Loucy (cell line): Measurements from ENCODE around the gene OSBP.

ENCODE experiments used
- H2AFZ ChIP-seq: fragments of 200-600 bp; sonication (generic); 2 replicates; pipeline ENCODE4 v1.6.0; 2016; ENCODE audit warnings: antibody characterized with exemption, mild to moderate bottlenecking, low read length, moderate library complexity
- H3F3A ChIP-seq: fragments of 200-600 bp; 2 replicates; pipeline ENCODE4 v1.6.0; 2016; ENCODE audit warnings: antibody characterized with exemption, low read depth, mild to moderate bottlenecking
- H3K27me3 ChIP-seq: fragments of 200-600 bp; sonication (generic); 2 replicates; pipeline ENCODE4 v1.6.1; 2014; ENCODE audit warnings: low read length, mild to moderate bottlenecking; ENCODE audit not compliant: insufficient read depth, poor library complexity, severe bottlenecking
- H3K36me3 ChIP-seq: fragments of 200-600 bp; sonication (generic); 2 replicates; pipeline ENCODE4 v1.6.1; 2016; ENCODE audit warnings: low read length; ENCODE audit not compliant: insufficient read depth
- H3K4me1 ChIP-seq: fragments of 200-600 bp; sonication (generic); 2 replicates; pipeline ENCODE4 v1.5.1; 2014; ENCODE audit warnings: low read length, mild to moderate bottlenecking; ENCODE audit not compliant: insufficient read depth, poor library complexity, severe bottlenecking
- H3K4me2 ChIP-seq: fragments of 200-600 bp; sonication (generic); 2 replicates; pipeline ENCODE4 v1.6.0; 2014; ENCODE audit warnings: antibody characterized with exemption, low read length, low read depth, mild to moderate bottlenecking; ENCODE audit not compliant: poor library complexity, severe bottlenecking
- H3K4me3 ChIP-seq: fragments of 200-600 bp; sonication (generic); 2 replicates; pipeline ENCODE4 v1.5.1; 2014; ENCODE audit warnings: low read length, mild to moderate bottlenecking, mixed read lengths; ENCODE audit not compliant: poor library complexity, severe bottlenecking
- H3K79me2 ChIP-seq: fragments of 200-600 bp; sonication (generic); 2 replicates; pipeline ENCODE4 v1.6.1; 2014; ENCODE audit warnings: low read length; ENCODE audit not compliant: insufficient read depth
- H3K9ac ChIP-seq: fragments of 200-600 bp; sonication (generic); 2 replicates; pipeline ENCODE4 v1.6.0; 2014; ENCODE audit warnings: mild to moderate bottlenecking, low read depth, low read length, moderate library complexity; ENCODE audit not compliant: poor library complexity, severe bottlenecking
- H3K9me2 ChIP-seq: fragments of 200-600 bp; sonication (generic); replicated peaks from 2 replicates; pipeline ENCODE4 v1.6.1; 2016; ENCODE audit warnings: low read depth, low read length, mixed read lengths
- H3K9me3 ChIP-seq: fragments of 200-600 bp; sonication (generic); 2 replicates; pipeline ENCODE4 v1.6.1; 2014; ENCODE audit warnings: mild to moderate bottlenecking, antibody characterized with exemption, low read length, low read depth; ENCODE audit not compliant: insufficient read depth
- H4K20me1 ChIP-seq: fragments of 200-600 bp; sonication (generic); 2 replicates; pipeline ENCODE4 v1.6.0; 2014; ENCODE audit warnings: antibody characterized with exemption, low read length, mild to moderate bottlenecking; ENCODE audit not compliant: insufficient read depth, poor library complexity, severe bottlenecking
- CTCF ChIP-seq: fragments of 200-600 bp; sonication (generic); conservative IDR thresholded peaks from 2 replicates; pipeline ENCODE4 v1.5.1; 2014; ENCODE audit warnings: mild to moderate bottlenecking, antibody characterized with exemption, low read length
- EZH2phosphoT487 ChIP-seq: fragments of 200-600 bp; IDR thresholded peaks from 2 replicates; pipeline ENCODE4 v1.6.1; 2018; ENCODE audit warnings: antibody characterized with exemption, mild to moderate bottlenecking, moderate library complexity, borderline replicate concordance

OSBP gene

DNA sequence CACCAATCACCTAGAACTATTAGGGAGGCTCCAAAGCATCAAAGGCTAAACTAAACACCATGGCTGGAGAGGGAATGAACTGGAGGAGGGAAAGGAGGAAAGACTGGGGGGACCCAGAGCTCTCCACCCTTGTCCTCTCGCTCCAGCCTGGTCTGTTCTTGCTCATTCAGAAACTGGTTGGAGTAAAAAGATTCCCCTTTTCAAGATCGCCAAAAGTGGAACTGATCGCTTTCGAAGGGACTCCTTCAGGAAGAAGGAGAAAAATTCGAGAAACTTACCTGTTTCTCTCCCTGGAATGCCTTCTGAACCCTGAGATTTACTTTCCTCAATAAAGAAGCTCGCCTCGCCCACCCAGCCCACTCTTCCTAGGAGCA, 57.3 kb downstream of the OSBP start:
- Histone ChIP-seq H2AFZ (no peak overlapping the region), H3K9ac (no peak overlapping the region), H3K4me2 (peak overlapping the region; percentile 18), H4K20me1 (no peaks in the 10 kb centered on the region), H3K36me3 (no peaks in the 10 kb centered on the region), H3K4me3 (no peak overlapping the region), H3F3A (peaks cover 10% of the 10 kb centered on the region; the same call in 1 of the 2 replicates), H3K9me2 (no peaks in the 10 kb centered on the region), H3K4me1 (peaks cover 17% of the 10 kb centered on the region), H3K9me3 (no peaks in the 10 kb centered on the region), H3K79me2 (no peaks in the 10 kb centered on the region), H3K27me3 (no peaks in the 10 kb centered on the region)
- TF ChIP-seq CTCF: no peak
- TF ChIP-seq EZH2phosphoT487: no peak

DNA sequence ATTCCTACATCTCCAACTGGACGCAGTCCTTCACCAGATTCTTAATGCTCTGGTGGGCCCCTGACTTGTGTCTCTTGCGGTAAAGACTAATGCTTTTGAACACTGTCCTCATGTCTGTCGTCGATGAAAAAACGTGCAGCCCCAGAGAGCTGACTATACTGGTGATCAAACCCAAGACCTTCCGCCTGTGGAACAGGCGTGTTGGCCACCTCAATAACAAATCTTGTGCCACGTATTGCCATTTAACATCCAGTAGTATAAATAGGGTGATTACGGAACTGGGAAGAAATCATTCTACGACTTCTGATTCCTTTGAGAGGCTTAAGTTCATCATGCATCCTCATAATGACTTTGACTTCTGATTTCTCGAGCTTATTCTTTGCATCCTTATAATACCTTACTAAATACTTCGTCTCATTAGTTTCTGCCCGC, 58.6 kb downstream of the OSBP start:
- H3K4me1 ChIP-seq: peaks cover 19% of the 10 kb centered on the region
- TF ChIP-seq EZH2phosphoT487 (no peak), CTCF (no peak)
- no peak overlapping the region for H2AFZ ChIP-seq
- H4K20me1 ChIP-seq: no peaks in the 10 kb centered on the region
- no peaks in the 10 kb centered on the region for H3K9me3 ChIP-seq
- no peak overlapping the region for H3K9ac ChIP-seq
- H3K36me3 ChIP-seq: no peaks in the 10 kb centered on the region
- H3K4me3 ChIP-seq: peak overlapping the region; percentile 76
- H3K79me2 ChIP-seq: no peaks in the 10 kb centered on the region
- peak overlapping the region; percentile 76 for H3K4me2 ChIP-seq
- H3K9me2 ChIP-seq: no peaks in the 10 kb centered on the region
- peaks cover 10% of the 10 kb centered on the region; the same call in 1 of the 2 replicates for H3F3A ChIP-seq
- no peaks in the 10 kb centered on the region for H3K27me3 ChIP-seq

DNA sequence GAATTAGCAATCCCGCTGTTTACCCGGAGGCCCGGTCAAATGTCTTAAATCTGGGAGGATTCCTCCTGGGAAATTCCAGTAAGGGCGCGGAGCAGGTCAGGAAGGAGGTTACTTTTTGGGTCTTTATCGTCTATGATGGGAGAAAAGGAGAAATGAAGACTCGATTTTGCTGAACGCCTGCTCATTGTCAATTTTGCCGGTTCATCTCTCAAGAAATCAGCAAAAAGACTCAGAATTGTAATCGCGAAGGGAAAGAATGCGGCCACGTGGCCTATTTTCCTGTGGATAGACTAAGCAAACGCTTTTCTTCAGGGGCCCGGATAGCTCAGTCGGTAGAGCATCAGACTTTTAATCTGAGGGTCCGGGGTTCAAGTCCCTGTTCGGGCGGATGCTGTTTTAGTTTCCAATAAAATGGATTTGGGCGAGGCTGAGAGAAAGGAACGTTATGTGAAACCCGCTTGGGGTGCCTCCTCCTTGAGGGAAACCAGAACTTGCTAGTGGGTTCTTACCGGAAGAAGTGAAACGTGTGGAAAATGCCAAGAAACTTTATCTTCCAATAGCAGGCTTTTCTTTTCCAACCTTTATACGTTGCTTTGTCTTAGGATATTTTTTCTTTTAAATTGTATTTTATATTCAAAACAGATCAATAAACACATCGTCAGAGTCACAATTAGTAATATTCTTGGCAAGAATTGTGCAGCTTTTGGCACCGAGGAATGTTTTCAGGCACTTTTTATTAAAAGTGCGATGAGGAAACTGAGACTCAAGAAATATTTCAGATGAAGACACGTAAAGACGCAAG, 59.3 kb downstream of the OSBP start:
- Histone ChIP-seq H3K36me3 (no peaks in the 10 kb centered on the region), H3K4me1 (peaks cover 24% of the 10 kb centered on the region), H3K9ac (peak overlapping the region; percentile 70), H3K9me3 (no peaks in the 10 kb centered on the region), H3K4me3 (peak overlapping the region; percentile 76), H3K9me2 (no peaks in the 10 kb centered on the region), H3F3A (peaks cover 13% of the 10 kb centered on the region; the same call in 1 of the 2 replicates), H3K27me3 (no peaks in the 10 kb centered on the region), H3K79me2 (no peaks in the 10 kb centered on the region), H3K4me2 (peak overlapping the region; percentile 76), H4K20me1 (no peaks in the 10 kb centered on the region), H2AFZ (peak overlapping the region; percentile 92)
- no peak for TF ChIP-seq CTCF
- no peak for TF ChIP-seq EZH2phosphoT487
